HG02571 (cell line): ENCODE data around the gene C2orf92.

Experiments used
- ATAC-seq: cut with Tn5 transposase; IDR thresholded peaks from one replicate; pipeline ENCODE4 v1.9.1; 2021; ENCODE audit warnings: mild to moderate bottlenecking, moderate library complexity; ENCODE audit not compliant: unreplicated experiment

The C2orf92 gene

GRCh38 chr2:97741251-97741650 is 71.7 kb downstream of the C2orf92 start:
- ATAC-seq = no peak

- no peak for ATAC-seq
Measured at GRCh38 chr2:97741686-97742085, 72.2 kb downstream of the C2orf92 start.

GRCh38 chr2:97742381-97742847 is 72.9 kb downstream of the C2orf92 start:
- ATAC-seq = no peak

- ATAC-seq = no peak
Measured at GRCh38 chr2:97743913-97744312, 74.4 kb downstream of the C2orf92 start.

- no peak for ATAC-seq
Measured at GRCh38 chr2:97745474-97746174, 76.1 kb downstream of the C2orf92 start.

GRCh38 chr2:97747285-97747684 is 77.8 kb downstream of the C2orf92 start:
- ATAC-seq = no peak

GRCh38 chr2:97747716-97748115 is 78.2 kb downstream of the C2orf92 start:
- ATAC-seq = no peak

- ATAC-seq = no peak
Measured at GRCh38 chr2:97749581-97749980, 80.1 kb downstream of the C2orf92 start.

GRCh38 chr2:97750017-97750416 is 80.5 kb downstream of the C2orf92 start:
- no peak for ATAC-seq

- no peak for ATAC-seq
Measured at GRCh38 chr2:97751752-97752151, 82.2 kb downstream of the C2orf92 start.
